ENCODE measurements around the gene KRTAP10-5.

DNA sequence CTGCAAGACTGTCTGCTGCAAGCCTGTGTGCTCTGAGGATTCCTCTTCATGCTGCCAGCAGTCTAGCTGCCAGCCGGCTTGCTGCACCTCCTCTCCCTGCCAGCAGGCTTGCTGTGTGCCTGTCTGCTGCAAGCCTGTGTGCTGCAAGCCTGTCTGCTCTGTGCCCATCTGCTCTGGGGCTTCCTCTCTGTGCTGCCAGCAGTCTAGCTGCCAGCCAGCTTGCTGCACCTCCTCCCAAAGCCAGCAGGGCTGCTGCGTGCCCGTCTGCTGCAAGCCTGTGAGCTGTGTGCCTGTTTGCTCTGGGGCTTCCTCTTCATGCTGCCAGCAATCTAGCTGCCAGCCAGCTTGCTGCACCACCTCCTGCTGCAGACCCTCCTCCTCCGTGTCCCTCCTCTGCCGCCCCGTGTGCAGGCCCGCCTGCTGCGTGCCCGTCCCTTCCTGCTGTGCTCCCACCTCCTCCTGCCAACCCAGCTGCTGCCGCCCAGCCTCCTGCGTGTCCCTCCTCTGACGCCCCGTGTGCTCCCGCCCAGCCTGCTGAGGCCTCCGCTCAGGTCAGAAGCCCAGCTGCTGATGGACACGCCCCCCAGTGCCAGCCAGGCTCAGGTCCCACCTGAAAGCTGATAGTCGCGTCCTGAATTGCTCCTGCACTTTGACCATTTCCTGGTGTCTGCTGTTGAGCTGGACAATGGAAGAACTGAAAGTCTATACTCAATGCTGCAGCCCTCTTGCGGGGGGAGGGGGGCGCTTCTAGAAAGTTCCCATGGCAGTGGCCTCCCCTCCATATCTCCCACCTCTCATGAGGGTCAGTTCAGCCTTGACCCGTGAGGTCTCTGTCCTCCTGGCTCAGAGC is 5.7 kb downstream of the KRTAP10-5 start:
- TF ChIP-seq, protein P1, sequence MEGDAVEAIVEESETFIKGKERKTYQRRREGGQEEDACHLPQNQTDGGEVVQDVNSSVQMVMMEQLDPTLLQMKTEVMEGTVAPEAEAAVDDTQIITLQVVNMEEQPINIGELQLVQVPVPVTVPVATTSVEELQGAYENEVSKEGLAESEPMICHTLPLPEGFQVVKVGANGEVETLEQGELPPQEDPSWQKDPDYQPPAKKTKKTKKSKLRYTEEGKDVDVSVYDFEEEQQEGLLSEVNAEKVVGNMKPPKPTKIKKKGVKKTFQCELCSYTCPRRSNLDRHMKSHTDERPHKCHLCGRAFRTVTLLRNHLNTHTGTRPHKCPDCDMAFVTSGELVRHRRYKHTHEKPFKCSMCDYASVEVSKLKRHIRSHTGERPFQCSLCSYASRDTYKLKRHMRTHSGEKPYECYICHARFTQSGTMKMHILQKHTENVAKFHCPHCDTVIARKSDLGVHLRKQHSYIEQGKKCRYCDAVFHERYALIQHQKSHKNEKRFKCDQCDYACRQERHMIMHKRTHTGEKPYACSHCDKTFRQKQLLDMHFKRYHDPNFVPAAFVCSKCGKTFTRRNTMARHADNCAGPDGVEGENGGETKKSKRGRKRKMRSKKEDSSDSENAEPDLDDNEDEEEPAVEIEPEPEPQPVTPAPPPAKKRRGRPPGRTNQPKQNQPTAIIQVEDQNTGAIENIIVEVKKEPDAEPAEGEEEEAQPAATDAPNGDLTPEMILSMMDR (IDR thresholded peaks at IDR 0.05; ENCODE audit: insufficient read depth, low read length) = no peak
- no peak for TF ChIP-seq GABPA (IDR thresholded peaks at IDR 0.05; ENCODE audit: low read depth)
- TF ChIP-seq, protein P2, sequence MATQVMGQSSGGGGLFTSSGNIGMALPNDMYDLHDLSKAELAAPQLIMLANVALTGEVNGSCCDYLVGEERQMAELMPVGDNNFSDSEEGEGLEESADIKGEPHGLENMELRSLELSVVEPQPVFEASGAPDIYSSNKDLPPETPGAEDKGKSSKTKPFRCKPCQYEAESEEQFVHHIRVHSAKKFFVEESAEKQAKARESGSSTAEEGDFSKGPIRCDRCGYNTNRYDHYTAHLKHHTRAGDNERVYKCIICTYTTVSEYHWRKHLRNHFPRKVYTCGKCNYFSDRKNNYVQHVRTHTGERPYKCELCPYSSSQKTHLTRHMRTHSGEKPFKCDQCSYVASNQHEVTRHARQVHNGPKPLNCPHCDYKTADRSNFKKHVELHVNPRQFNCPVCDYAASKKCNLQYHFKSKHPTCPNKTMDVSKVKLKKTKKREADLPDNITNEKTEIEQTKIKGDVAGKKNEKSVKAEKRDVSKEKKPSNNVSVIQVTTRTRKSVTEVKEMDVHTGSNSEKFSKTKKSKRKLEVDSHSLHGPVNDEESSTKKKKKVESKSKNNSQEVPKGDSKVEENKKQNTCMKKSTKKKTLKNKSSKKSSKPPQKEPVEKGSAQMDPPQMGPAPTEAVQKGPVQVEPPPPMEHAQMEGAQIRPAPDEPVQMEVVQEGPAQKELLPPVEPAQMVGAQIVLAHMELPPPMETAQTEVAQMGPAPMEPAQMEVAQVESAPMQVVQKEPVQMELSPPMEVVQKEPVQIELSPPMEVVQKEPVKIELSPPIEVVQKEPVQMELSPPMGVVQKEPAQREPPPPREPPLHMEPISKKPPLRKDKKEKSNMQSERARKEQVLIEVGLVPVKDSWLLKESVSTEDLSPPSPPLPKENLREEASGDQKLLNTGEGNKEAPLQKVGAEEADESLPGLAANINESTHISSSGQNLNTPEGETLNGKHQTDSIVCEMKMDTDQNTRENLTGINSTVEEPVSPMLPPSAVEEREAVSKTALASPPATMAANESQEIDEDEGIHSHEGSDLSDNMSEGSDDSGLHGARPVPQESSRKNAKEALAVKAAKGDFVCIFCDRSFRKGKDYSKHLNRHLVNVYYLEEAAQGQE (IDR thresholded peaks at IDR 0.05; ENCODE audit: insufficient replicate concordance, low read depth) = no peak
- no peak for TF ChIP-seq POLR2AphosphoS5 (IDR thresholded peaks at IDR 0.05; ENCODE audit: low read depth)
- TF ChIP-seq SPI1 (IDR thresholded peaks at IDR 0.05; ENCODE audit: borderline replicate concordance, low read depth) = no peak

All from HL-60 (cell line).